GM23248 (cell line): ENCODE data around the gene DPYD.

Experiments
- EZH2 ChIP-seq: fragments of 200-600 bp; sonication (generic); IDR thresholded peaks from 2 replicates; pipeline ENCODE4 v1.6.1; 2018; ENCODE audit warnings: antibody characterized with exemption, mild to moderate bottlenecking; ENCODE audit not compliant: insufficient read depth, poor library complexity, severe bottlenecking
- EZH2phosphoT487 ChIP-seq: fragments of 200-600 bp; sonication (generic); IDR thresholded peaks from 2 replicates; pipeline ENCODE4 v1.6.1; 2018; ENCODE audit warnings: antibody characterized with exemption, moderate library complexity, mild to moderate bottlenecking, low read depth; ENCODE audit not compliant: insufficient read depth

DNA sequence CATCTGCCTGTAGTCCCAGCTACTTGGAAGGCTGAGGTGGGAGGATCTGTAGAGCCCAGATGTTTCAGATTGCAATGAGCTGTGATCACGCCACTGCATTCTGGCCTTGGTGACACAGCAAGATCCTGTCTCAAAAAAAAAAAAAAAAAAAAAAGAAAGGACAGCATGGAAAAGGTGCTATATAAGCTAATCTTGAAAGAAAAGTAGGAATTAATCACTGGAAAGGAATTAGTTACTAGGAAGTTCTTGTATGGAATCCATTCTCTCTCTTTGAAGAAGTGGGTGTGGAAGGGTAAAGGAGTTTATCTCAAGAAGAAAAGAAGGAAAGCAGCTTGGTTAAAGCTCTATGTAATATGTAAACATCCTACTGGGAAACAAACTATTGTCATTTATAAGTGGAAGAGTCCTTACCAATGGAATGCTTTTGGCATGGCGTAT, 339.2 kb downstream of the DPYD start:
- TF ChIP-seq EZH2 (no peak), EZH2phosphoT487 (no peak)
